OCI-LY3 (cell line): ENCODE measurements around the gene EGFL7.

Experiments used
- H2AFZ ChIP-seq: fragments of 200-600, 300-600 bp; shearing (Covaris generic); 2 replicates; pipeline ENCODE4 v1.6.0; 2014; ENCODE audit warnings: antibody characterized with exemption, low read depth, low read length
- H3K27ac ChIP-seq: fragments of 200-600, 300-600 bp; sonication (generic); 2 replicates; pipeline ENCODE4 v1.5.1; 2014; ENCODE audit warnings: mild to moderate bottlenecking, low read length, moderate library complexity, mixed read lengths
- H3K27me3 ChIP-seq: fragments of 200-600, 300-600 bp; sonication (generic); 2 replicates; pipeline ENCODE4 v1.6.1; 2014; ENCODE audit warnings: low read depth, low read length, mixed read lengths
- H3K36me3 ChIP-seq: fragments of 200-600, 300-600 bp; sonication (generic); replicated peaks from 2 replicates; pipeline ENCODE3; 2014; ENCODE audit warnings: low read depth, low read length, mixed read lengths
- H3K4me1 ChIP-seq: fragments of 300-600, 200-600 bp; sonication (generic); 2 replicates; pipeline ENCODE4 v1.6.1; 2014; ENCODE audit warnings: low read length, mixed read lengths
- H3K4me2 ChIP-seq: fragments of 200-600, 300-600 bp; sonication (generic); 2 replicates; pipeline ENCODE4 v1.6.1; 2014; ENCODE audit warnings: low read length, mixed read lengths
- H3K4me3 ChIP-seq: fragments of 300-600, 200-600 bp; sonication (generic); 2 replicates; pipeline ENCODE4 v1.5.1; 2014; ENCODE audit warnings: antibody characterized with exemption, mild to moderate bottlenecking, low read length, moderate library complexity
- H3K79me2 ChIP-seq: fragments of 300-600, 200-600 bp; shearing (Covaris generic); 2 replicates; pipeline ENCODE4 v1.6.1; 2014; ENCODE audit warnings: mild to moderate bottlenecking, low read length, mixed read lengths
- H3K9ac ChIP-seq: fragments of 300-600, 200-600 bp; shearing (Covaris generic); 2 replicates; pipeline ENCODE4 v1.6.0; 2014; ENCODE audit warnings: mild to moderate bottlenecking, low read length, moderate library complexity
- H3K9me3 ChIP-seq: fragments of 200-600, 300-600 bp; shearing (Covaris generic); 2 replicates; pipeline ENCODE4 v1.6.1; 2014; ENCODE audit warnings: low read length, mixed read lengths; ENCODE audit not compliant: insufficient read depth
- H4K20me1 ChIP-seq: fragments of 200-600, 300-600 bp; sonication (generic); 2 replicates; pipeline ENCODE4 v1.6.1; 2016; ENCODE audit warnings: low read length, mixed read lengths; ENCODE audit not compliant: insufficient read depth
- EZH2phosphoT487 ChIP-seq: fragments of 200-600 bp; shearing (Covaris generic); IDR thresholded peaks from 2 replicates; pipeline ENCODE4 v1.6.1; 2018; ENCODE audit warnings: antibody characterized with exemption, mixed run types, low read depth
- TF ChIP-seq, protein P1 (sequence below): fragments of 200-600, 300-600 bp; sonication (generic); IDR thresholded peaks from 2 replicates; pipeline ENCODE4 v1.5.1; 2014; ENCODE audit warnings: antibody characterized with exemption, low read length, low read depth

The EGFL7 gene

GRCh38 chr9:136621019-136621733 is 41.5 kb upstream of the EGFL7 start:
- Histone ChIP-seq H3K4me3 (no peak overlapping the region), H3K79me2 (no peaks in the 10 kb centered on the region), H4K20me1 (no peaks in the 10 kb centered on the region), H3K9me3 (no peaks in the 10 kb centered on the region), H3K27ac (no peak overlapping the region), H3K27me3 (no peaks in the 10 kb centered on the region), H3K36me3 (no peaks in the 10 kb centered on the region), H3K4me2 (no peak overlapping the region), H3K4me1 (peaks cover 36% of the 10 kb centered on the region), H3K9ac (no peak overlapping the region), H2AFZ (no peak overlapping the region)
- TF ChIP-seq, protein P1, sequence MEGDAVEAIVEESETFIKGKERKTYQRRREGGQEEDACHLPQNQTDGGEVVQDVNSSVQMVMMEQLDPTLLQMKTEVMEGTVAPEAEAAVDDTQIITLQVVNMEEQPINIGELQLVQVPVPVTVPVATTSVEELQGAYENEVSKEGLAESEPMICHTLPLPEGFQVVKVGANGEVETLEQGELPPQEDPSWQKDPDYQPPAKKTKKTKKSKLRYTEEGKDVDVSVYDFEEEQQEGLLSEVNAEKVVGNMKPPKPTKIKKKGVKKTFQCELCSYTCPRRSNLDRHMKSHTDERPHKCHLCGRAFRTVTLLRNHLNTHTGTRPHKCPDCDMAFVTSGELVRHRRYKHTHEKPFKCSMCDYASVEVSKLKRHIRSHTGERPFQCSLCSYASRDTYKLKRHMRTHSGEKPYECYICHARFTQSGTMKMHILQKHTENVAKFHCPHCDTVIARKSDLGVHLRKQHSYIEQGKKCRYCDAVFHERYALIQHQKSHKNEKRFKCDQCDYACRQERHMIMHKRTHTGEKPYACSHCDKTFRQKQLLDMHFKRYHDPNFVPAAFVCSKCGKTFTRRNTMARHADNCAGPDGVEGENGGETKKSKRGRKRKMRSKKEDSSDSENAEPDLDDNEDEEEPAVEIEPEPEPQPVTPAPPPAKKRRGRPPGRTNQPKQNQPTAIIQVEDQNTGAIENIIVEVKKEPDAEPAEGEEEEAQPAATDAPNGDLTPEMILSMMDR: no peak
- no peak for TF ChIP-seq EZH2phosphoT487

DNA sequence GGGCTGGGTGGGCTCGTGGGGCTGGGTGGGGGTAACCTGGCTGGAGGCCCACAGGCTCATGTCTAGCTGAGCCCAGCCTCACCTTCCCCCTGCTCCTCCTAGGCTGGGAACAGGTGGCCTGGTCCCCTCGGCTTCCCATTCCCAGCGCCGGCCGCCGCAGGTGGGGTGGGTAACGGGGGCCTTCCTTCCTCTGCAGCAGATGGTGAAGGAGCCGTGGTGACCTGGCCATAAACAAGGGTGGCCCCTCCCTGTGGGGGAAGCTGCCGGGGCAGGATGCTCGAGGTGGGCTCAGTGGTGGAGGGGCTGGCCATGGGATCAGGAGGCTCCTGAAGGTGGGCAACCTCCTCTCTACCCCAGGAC is 41.0 kb upstream of the EGFL7 start:
- Histone ChIP-seq H3K27ac (no peak overlapping the region), H4K20me1 (no peaks in the 10 kb centered on the region), H3K4me2 (no peak overlapping the region), H3K27me3 (no peaks in the 10 kb centered on the region; the same call in 1 of the 2 replicates), H3K4me3 (no peak overlapping the region), H3K36me3 (no peaks in the 10 kb centered on the region), H3K9ac (no peak overlapping the region), H3K79me2 (no peaks in the 10 kb centered on the region), H3K9me3 (no peaks in the 10 kb centered on the region), H3K4me1 (peaks cover 36% of the 10 kb centered on the region), H2AFZ (no peak overlapping the region)
- TF ChIP-seq, protein P1: no peak
- TF ChIP-seq EZH2phosphoT487: no peak

GRCh38 chr9:136622538-136622948 is 40.2 kb upstream of the EGFL7 start:
- H3K27me3 ChIP-seq: no peaks in the 10 kb centered on the region; the same call in 1 of the 2 replicates
- H3K4me2 ChIP-seq: no peak overlapping the region
- H3K79me2 ChIP-seq: no peaks in the 10 kb centered on the region
- H3K9ac ChIP-seq: no peak overlapping the region
- no peaks in the 10 kb centered on the region for H3K9me3 ChIP-seq
- no peaks in the 10 kb centered on the region for H4K20me1 ChIP-seq
- no peak overlapping the region for H2AFZ ChIP-seq
- no peak overlapping the region for H3K4me3 ChIP-seq
- no peak for TF ChIP-seq EZH2phosphoT487
- TF ChIP-seq, protein P1: no peak
- H3K27ac ChIP-seq: no peak overlapping the region
- peaks cover 31% of the 10 kb centered on the region for H3K4me1 ChIP-seq
- H3K36me3 ChIP-seq: no peaks in the 10 kb centered on the region

GRCh38 chr9:136623016-136623841 is 39.5 kb upstream of the EGFL7 start:
- H2AFZ ChIP-seq: no peak overlapping the region
- H3K27ac ChIP-seq: no peak overlapping the region
- H3K9ac ChIP-seq: no peak overlapping the region

More at GRCh38 chr9:136623016-136623841, 39.5 kb upstream of the EGFL7 start:
- no peaks in the 10 kb centered on the region for H4K20me1 ChIP-seq
- no peak overlapping the region for H3K4me3 ChIP-seq
- H3K4me1 ChIP-seq: peaks cover 24% of the 10 kb centered on the region
- H3K79me2 ChIP-seq: no peaks in the 10 kb centered on the region
- H3K9me3 ChIP-seq: no peaks in the 10 kb centered on the region
- TF ChIP-seq EZH2phosphoT487: no peak
- TF ChIP-seq, protein P1: no peak
- no peak overlapping the region for H3K4me2 ChIP-seq
- H3K36me3 ChIP-seq: no peaks in the 10 kb centered on the region
- no peaks in the 10 kb centered on the region; the same call in 1 of the 2 replicates for H3K27me3 ChIP-seq
